ENCODE results near the gene LRRC3.

Gene LRRC3

DNA sequence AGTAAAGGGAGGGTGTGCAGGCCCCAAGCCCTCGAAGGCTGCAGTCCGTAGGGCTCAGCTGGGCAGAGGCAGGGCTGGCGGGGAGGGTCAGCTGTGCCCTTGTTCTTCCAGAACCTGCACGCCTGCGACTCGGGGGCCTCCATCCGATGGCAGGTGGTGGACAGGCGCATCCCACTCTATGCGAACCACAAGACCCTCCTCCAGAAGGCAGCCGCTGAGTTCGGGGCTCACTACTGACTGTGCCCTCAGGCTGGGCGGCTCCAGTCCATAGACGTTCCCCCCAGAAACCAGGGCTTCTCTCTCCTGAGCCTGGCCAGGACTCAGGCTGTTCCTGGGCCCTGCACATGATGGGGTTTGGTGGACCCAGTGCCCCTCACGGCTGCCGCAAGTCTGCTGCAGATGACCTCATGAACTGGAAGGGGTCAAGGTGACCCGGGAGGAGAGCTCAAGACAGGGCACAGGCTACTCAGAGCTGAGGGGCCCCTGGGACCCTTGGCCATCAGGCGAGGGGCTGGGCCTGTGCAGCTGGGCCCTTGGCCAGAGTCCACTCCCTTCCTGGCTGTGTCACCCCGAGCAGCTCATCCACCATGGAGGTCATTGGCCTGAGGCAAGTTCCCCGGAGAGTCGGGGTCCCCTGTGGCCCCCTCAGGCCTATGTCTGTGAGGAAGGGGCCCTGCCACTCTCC is 13.6 kb upstream of the LRRC3 start:
- TF ChIP-seq, protein P1, sequence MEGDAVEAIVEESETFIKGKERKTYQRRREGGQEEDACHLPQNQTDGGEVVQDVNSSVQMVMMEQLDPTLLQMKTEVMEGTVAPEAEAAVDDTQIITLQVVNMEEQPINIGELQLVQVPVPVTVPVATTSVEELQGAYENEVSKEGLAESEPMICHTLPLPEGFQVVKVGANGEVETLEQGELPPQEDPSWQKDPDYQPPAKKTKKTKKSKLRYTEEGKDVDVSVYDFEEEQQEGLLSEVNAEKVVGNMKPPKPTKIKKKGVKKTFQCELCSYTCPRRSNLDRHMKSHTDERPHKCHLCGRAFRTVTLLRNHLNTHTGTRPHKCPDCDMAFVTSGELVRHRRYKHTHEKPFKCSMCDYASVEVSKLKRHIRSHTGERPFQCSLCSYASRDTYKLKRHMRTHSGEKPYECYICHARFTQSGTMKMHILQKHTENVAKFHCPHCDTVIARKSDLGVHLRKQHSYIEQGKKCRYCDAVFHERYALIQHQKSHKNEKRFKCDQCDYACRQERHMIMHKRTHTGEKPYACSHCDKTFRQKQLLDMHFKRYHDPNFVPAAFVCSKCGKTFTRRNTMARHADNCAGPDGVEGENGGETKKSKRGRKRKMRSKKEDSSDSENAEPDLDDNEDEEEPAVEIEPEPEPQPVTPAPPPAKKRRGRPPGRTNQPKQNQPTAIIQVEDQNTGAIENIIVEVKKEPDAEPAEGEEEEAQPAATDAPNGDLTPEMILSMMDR (IDR thresholded peaks at IDR 0.05; ENCODE audit: low read length, missing control alignments), result no peak
- no peak for DNase-seq (ENCODE audit: low read depth)
- H3K4me3 ChIP-seq (replicated peaks; ENCODE audit: low read depth, low read length), result no peak overlapping the region

- TF ChIP-seq, protein P1 (IDR thresholded peaks at IDR 0.05; ENCODE audit: low read length, missing control alignments), result no peak
- H3K4me3 ChIP-seq (replicated peaks; ENCODE audit: low read depth, low read length), result no peak overlapping the region
- no peak for DNase-seq (ENCODE audit: low read depth)
Measured at GRCh38 chr21:44442266-44443125, 12.8 kb upstream of the LRRC3 start.

GRCh38 chr21:44443291-44443890 is 11.9 kb upstream of the LRRC3 start:
- H3K4me3 ChIP-seq (replicated peaks; ENCODE audit: low read depth, low read length), result no peak overlapping the region
- no peak for DNase-seq (ENCODE audit: low read depth)
- TF ChIP-seq, protein P1 (IDR thresholded peaks at IDR 0.05; ENCODE audit: low read length, missing control alignments), result no peak

- TF ChIP-seq, protein P1 (IDR thresholded peaks at IDR 0.05; ENCODE audit: low read length, missing control alignments), result no peak
- H3K4me3 ChIP-seq (replicated peaks; ENCODE audit: low read depth, low read length), result no peak overlapping the region
- DNase-seq (ENCODE audit: low read depth), result no peak
Measured at GRCh38 chr21:44443891-44444285, 11.4 kb upstream of the LRRC3 start.

GRCh38 chr21:44444286-44444931 is 10.9 kb upstream of the LRRC3 start:
- DNase-seq (ENCODE audit: low read depth), result no peak
- TF ChIP-seq, protein P1 (IDR thresholded peaks at IDR 0.05; ENCODE audit: low read length, missing control alignments), result peak; percentile 16
- H3K4me3 ChIP-seq (replicated peaks; ENCODE audit: low read depth, low read length), result no peak overlapping the region

DNA sequence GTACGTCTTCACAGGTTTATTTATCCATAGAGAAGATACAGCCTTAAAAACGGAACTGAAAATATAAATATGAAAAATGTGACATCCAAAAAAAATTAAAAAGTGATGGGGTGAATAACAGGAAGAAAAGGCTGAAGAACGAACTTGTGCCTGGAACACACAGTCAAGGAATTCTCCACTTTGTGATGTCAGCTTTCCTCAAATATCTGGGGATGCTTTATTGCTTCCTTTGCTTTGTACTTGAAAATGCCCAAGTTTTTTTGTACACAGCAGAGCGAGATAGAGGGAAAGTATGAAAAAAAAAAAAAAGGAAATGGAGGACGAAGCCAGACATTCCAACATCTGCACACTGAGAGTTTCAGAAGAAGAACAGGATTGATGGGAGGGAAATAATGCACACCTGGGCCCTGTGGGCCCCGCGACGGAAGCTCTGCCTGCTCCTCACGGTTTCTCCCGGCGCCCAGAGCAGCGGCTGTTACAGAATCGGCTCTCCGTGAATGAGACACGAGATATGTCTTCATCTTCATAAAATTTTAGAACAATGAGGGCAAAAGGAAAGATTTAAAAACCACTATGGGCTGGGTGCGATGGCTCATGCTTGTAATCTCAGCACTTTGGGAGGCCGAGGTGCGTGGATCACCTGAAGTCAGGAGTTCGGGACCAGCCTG is 10.0 kb upstream of the LRRC3 start:
- DNase-seq (ENCODE audit: low read depth), result no peak
- no peak overlapping the region for H3K4me3 ChIP-seq (replicated peaks; ENCODE audit: low read depth, low read length)
- TF ChIP-seq, protein P1 (IDR thresholded peaks at IDR 0.05; ENCODE audit: low read length, missing control alignments), result no peak

Measured in fibroblast of pulmonary artery (primary cell).